Measurements from ENCODE around the gene POU3F2.

The POU3F2 gene

DNA sequence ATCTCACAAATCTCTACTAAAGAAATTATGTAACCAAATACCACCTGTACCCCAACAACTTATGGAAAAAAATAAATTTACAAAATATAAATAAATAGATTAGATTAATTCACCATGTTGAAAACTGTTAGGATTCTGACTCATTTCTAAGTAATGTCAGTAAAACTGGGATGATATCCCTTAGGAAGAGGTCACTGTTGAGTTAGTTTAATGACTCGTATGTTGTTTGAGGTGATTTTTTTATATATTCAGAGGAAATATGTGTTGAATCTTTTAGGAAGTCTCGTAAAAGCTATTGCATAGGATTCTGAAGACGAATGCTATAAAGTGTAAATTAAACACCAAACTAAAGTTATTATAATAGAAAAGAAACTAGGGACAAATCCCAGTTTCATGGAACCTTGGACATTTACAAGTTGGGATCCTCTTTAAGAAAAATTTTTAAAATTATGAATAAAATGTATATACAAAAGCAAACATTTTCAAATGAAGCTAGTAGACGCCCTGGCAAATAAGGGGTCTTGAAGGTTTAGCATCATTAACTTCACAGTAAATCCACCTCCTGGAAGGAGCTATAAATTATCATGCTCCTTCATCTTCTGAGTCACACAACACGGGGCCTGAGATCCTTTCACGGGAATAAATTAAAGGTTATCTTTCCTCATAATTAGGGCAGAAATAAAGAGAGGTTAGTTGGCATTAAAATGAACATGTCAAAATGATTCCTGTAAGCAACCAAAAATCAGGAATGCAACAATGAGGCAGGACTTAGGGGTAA is 37.0 kb upstream of the POU3F2 start:
- WGBS (ENCODE audit: extremely low coverage, insufficient coverage, insufficient read length) = 100% methylated on average over 1 of the region's 6 CpGs
- Histone ChIP-seq H3K9me3 (ENCODE audit: insufficient read depth, low read depth, low read length) (no peaks in the 10 kb centered on the region), H3K79me2 (ENCODE audit: control insufficient read depth, insufficient read depth, low read length, poor library complexity) (no peaks in the 10 kb centered on the region), H3K36me3 (ENCODE audit: control insufficient read depth in 1 of 2, insufficient read depth in 2 of 2, low read length in 2 of 2) (no peaks in the 10 kb centered on the region), H3K4me2 (ENCODE audit: low read length) (no peak overlapping the region), H3K14ac (ENCODE audit: low read length) (no peak overlapping the region), H3K4me1 (ENCODE audit: control insufficient read depth in 1 of 2, insufficient read depth in 2 of 2, low read length in 2 of 2) (no peaks in the 10 kb centered on the region), H3K9ac (ENCODE audit: low read length) (no peak overlapping the region), H4K12ac (ENCODE audit: low read depth, low read length) (no peak overlapping the region), H2AK5ac (ENCODE audit: low read length) (no peak overlapping the region), H3K27ac (ENCODE audit: low read depth, low read length) (no peak overlapping the region), H3K18ac (ENCODE audit: low read length) (no peak overlapping the region), H2BK5ac (ENCODE audit: low read depth, low read length, poor library complexity) (no peak overlapping the region), H4K91ac (ENCODE audit: low read depth, low read length) (no peak overlapping the region), H2BK120ac (ENCODE audit: insufficient read depth, low read length, poor library complexity) (no peak overlapping the region), H3K27me3 (ENCODE audit: insufficient read depth, low read length) (no peaks in the 10 kb centered on the region), H3K4ac (ENCODE audit: low read depth, low read length) (no peak overlapping the region), H3K4me3 (ENCODE audit: low read depth, low read length) (no peak overlapping the region), H3K79me1 (ENCODE audit: low read length) (no peaks in the 10 kb centered on the region), H3K23ac (ENCODE audit: low read length) (no peak overlapping the region), H2AFZ (ENCODE audit: insufficient read depth, low read length, poor library complexity) (no peak overlapping the region), H4K8ac (ENCODE audit: low read depth, low read length) (no peak overlapping the region), H2BK12ac (ENCODE audit: low read length) (no peak overlapping the region)
- DNase-seq = no peak

DNA sequence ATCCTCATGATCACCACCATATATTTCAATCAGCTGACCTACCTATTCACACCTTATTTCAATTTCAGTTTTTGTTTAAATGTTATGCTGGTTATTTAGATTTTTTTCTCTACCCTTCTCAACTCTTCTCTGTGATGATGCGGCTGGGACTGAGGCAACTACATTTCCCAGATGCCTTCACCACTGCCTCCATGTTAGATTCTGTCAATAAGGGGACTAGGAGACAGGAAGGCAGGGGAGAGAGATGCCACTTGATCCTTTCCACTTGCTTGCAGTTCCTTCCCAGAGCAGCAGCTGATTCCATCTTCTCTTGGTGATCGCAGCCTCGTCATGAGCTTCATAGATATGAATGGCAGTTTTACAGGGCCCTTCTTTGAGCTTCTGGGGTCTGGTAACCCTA is 33.5 kb upstream of the POU3F2 start:
- Histone ChIP-seq H3K4ac (ENCODE audit: low read depth, low read length) (no peak overlapping the region), H2AK5ac (ENCODE audit: low read length) (no peak overlapping the region), H3K9ac (ENCODE audit: low read length) (no peak overlapping the region), H3K27me3 (ENCODE audit: insufficient read depth, low read length) (no peaks in the 10 kb centered on the region), H2BK12ac (ENCODE audit: low read length) (no peak overlapping the region), H3K9me3 (ENCODE audit: insufficient read depth, low read depth, low read length) (no peaks in the 10 kb centered on the region), H3K4me2 (ENCODE audit: low read length) (no peak overlapping the region), H2AFZ (ENCODE audit: insufficient read depth, low read length, poor library complexity) (no peak overlapping the region), H4K91ac (ENCODE audit: low read depth, low read length) (no peak overlapping the region), H2BK120ac (ENCODE audit: insufficient read depth, low read length, poor library complexity) (no peak overlapping the region), H3K14ac (ENCODE audit: low read length) (no peak overlapping the region), H3K23ac (ENCODE audit: low read length) (peak overlapping the region; percentile 15), H3K4me3 (ENCODE audit: low read depth, low read length) (no peak overlapping the region), H3K36me3 (ENCODE audit: control insufficient read depth in 1 of 2, insufficient read depth in 2 of 2, low read length in 2 of 2) (no peaks in the 10 kb centered on the region), H2BK5ac (ENCODE audit: low read depth, low read length, poor library complexity) (no peak overlapping the region), H3K18ac (ENCODE audit: low read length) (no peak overlapping the region), H3K79me2 (ENCODE audit: control insufficient read depth, insufficient read depth, low read length, poor library complexity) (no peaks in the 10 kb centered on the region), H4K8ac (ENCODE audit: low read depth, low read length) (no peak overlapping the region), H3K27ac (ENCODE audit: low read depth, low read length) (no peak overlapping the region), H4K12ac (ENCODE audit: low read depth, low read length) (no peak overlapping the region), H3K79me1 (ENCODE audit: low read length) (no peaks in the 10 kb centered on the region), H3K4me1 (ENCODE audit: control insufficient read depth in 1 of 2, insufficient read depth in 2 of 2, low read length in 2 of 2) (no peaks in the 10 kb centered on the region)
- WGBS (ENCODE audit: extremely low coverage, insufficient coverage, insufficient read length) = no CpG with 5 or more reads among the region's 3 CpGs
- DNase-seq = no peak

DNA sequence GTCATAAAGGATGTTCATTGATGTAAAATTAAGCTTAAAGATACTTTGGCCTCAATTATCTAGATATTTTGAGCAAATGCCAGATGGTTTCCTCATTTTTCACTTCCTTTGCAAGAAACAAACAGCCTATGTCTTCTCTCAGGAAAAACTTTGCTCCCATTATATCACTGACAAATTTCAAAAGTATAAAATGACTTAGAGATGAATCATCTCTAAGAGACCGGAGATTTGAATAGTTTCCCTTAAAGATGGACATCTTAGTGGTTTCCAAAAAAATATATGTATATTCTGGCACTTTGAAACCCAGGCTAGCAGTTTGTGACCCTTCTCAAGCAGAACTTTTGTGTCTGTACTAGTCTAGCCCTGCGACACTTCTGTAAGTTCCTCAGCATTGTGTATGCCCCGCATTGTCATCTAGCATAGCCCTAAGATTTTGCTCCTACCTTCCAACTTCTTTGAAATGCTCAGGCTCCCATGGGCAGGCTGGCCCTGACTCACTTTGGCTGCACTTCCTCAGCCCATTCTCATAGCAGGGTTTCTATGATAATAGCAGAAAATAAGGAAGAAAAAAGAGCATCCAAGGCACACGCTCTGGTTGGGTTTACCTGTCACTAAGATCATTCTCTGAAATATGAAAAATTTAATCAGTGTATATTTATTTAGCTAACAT is 25.7 kb upstream of the POU3F2 start:
- Histone ChIP-seq H4K8ac (ENCODE audit: low read depth, low read length) (no peak overlapping the region), H4K91ac (ENCODE audit: low read depth, low read length) (no peak overlapping the region), H3K4ac (ENCODE audit: low read depth, low read length) (no peak overlapping the region), H3K9me3 (ENCODE audit: insufficient read depth, low read depth, low read length) (no peaks in the 10 kb centered on the region), H2BK12ac (ENCODE audit: low read length) (no peak overlapping the region), H3K4me1 (ENCODE audit: control insufficient read depth in 1 of 2, insufficient read depth in 2 of 2, low read length in 2 of 2) (no peaks in the 10 kb centered on the region), H2BK120ac (ENCODE audit: insufficient read depth, low read length, poor library complexity) (no peak overlapping the region), H3K27ac (ENCODE audit: low read depth, low read length) (no peak overlapping the region), H2AFZ (ENCODE audit: insufficient read depth, low read length, poor library complexity) (no peak overlapping the region), H3K36me3 (ENCODE audit: control insufficient read depth in 1 of 2, insufficient read depth in 2 of 2, low read length in 2 of 2) (no peaks in the 10 kb centered on the region), H3K14ac (ENCODE audit: low read length) (no peak overlapping the region), H2AK5ac (ENCODE audit: low read length) (no peak overlapping the region), H3K23ac (ENCODE audit: low read length) (no peak overlapping the region), H4K12ac (ENCODE audit: low read depth, low read length) (no peak overlapping the region), H2BK5ac (ENCODE audit: low read depth, low read length, poor library complexity) (no peak overlapping the region), H3K27me3 (ENCODE audit: insufficient read depth, low read length) (no peaks in the 10 kb centered on the region), H3K79me2 (ENCODE audit: control insufficient read depth, insufficient read depth, low read length, poor library complexity) (no peaks in the 10 kb centered on the region), H3K79me1 (ENCODE audit: low read length) (no peaks in the 10 kb centered on the region), H3K9ac (ENCODE audit: low read length) (no peak overlapping the region), H3K4me3 (ENCODE audit: low read depth, low read length) (no peak overlapping the region), H3K4me2 (ENCODE audit: low read length) (no peak overlapping the region), H3K18ac (ENCODE audit: low read length) (no peak overlapping the region)
- WGBS (ENCODE audit: extremely low coverage, insufficient coverage, insufficient read length) = no CpG with 5 or more reads among the region's 4 CpGs
- no peak for DNase-seq

DNA sequence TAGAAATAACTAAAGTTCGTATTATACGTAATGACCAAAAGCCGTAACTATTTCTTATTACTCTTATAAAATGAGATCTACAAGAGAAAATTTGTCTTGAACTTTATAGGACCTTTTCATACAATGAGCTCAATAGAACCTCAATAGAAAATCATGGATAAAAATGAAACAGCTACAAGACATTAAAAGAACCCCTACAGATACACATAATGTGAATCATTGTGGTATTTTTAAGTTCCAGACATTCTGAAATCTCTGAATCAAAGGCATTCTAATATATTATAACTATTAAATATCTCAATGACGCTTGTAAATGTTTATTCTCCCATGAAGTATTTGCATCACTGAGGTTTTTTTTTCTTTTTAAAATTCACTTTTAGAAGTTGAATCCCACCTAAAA is 22.2 kb upstream of the POU3F2 start:
- Histone ChIP-seq H3K23ac (ENCODE audit: low read length) (no peak overlapping the region), H2AFZ (ENCODE audit: insufficient read depth, low read length, poor library complexity) (no peak overlapping the region), H4K91ac (ENCODE audit: low read depth, low read length) (no peak overlapping the region), H3K4me2 (ENCODE audit: low read length) (no peak overlapping the region), H3K4ac (ENCODE audit: low read depth, low read length) (no peak overlapping the region), H3K18ac (ENCODE audit: low read length) (no peak overlapping the region), H3K9me3 (ENCODE audit: insufficient read depth, low read depth, low read length) (no peaks in the 10 kb centered on the region), H2BK5ac (ENCODE audit: low read depth, low read length, poor library complexity) (no peak overlapping the region), H3K4me1 (ENCODE audit: control insufficient read depth in 1 of 2, insufficient read depth in 2 of 2, low read length in 2 of 2) (no peaks in the 10 kb centered on the region), H3K79me2 (ENCODE audit: control insufficient read depth, insufficient read depth, low read length, poor library complexity) (no peaks in the 10 kb centered on the region), H3K79me1 (ENCODE audit: low read length) (no peaks in the 10 kb centered on the region), H2AK5ac (ENCODE audit: low read length) (no peak overlapping the region), H3K27ac (ENCODE audit: low read depth, low read length) (no peak overlapping the region), H3K36me3 (ENCODE audit: control insufficient read depth in 1 of 2, insufficient read depth in 2 of 2, low read length in 2 of 2) (no peaks in the 10 kb centered on the region), H4K12ac (ENCODE audit: low read depth, low read length) (no peak overlapping the region), H3K14ac (ENCODE audit: low read length) (no peak overlapping the region), H2BK12ac (ENCODE audit: low read length) (no peak overlapping the region), H3K9ac (ENCODE audit: low read length) (no peak overlapping the region), H4K8ac (ENCODE audit: low read depth, low read length) (no peak overlapping the region), H3K4me3 (ENCODE audit: low read depth, low read length) (no peak overlapping the region), H2BK120ac (ENCODE audit: insufficient read depth, low read length, poor library complexity) (no peak overlapping the region), H3K27me3 (ENCODE audit: insufficient read depth, low read length) (no peaks in the 10 kb centered on the region)
- WGBS (ENCODE audit: extremely low coverage, insufficient coverage, insufficient read length) = no CpG with 5 or more reads among the region's 4 CpGs
- no peak for DNase-seq

Measured in trophoblast cell (in vitro differentiated cells and primary cell).